ENCODE measurements around the gene CHAF1A. TPM values are rescaled to one million over a fixed set of nuclear protein-coding genes. Genes with fewer than 3 reads are reported as not detected.

Gene CHAF1A
- total and polyA plus RNA-seq, 7 donors = 3.6 to 19.1 (median 5.4) TPM

GRCh38 chr19:4374498-4375163, 27.8 kb upstream of the CHAF1A start:
- WGBS, 2 donors = 41 to 56% methylated on average over 27 of the region's 27 CpGs
- Histone ChIP-seq H3K4me3 (no peak overlapping the region), H3K27me3 (no peaks in the 10 kb centered on the region), H3K9me3 (no peaks in the 10 kb centered on the region), H3K4me1 (peaks cover 0 to 85% (median 78%) of the 10 kb centered on the region in 4 donors), H3K36me3 (no peaks in the 10 kb centered on the region), H3K27ac (peak overlapping the region; percentile 77 to 83 (median 82))
- intact Hi-C loops (cut with DNase I) = loop anchor here (2.0 kb wide), 1 partner anchor 16 kb away; no protein-coding TSS in a partner anchor
- peak in 1 of 4 experiments; percentile 11 for TF ChIP-seq CTCF (IDR thresholded peaks at IDR 0.05)
- peak; percentile 33 to 67 (median 47) for TF ChIP-seq POLR2AphosphoS5 (IDR thresholded peaks at IDR 0.05)
- peak in 1 of 4 donors; percentile 12 for TF ChIP-seq EP300 (IDR thresholded peaks at IDR 0.05)
- no peak for TF ChIP-seq POLR2A (IDR thresholded peaks at IDR 0.05)
- peak; percentile 93 for DNase-seq

- Histone ChIP-seq H3K27ac (peak overlapping the region; percentile 77 to 83 (median 82)), H3K9me3 (no peaks in the 10 kb centered on the region), H3K36me3 (no peaks in the 10 kb centered on the region), H3K27me3 (no peaks in the 10 kb centered on the region), H3K4me1 (peaks cover 0 to 85% (median 78%) of the 10 kb centered on the region in 4 donors), H3K4me3 (no peak overlapping the region)
- intact Hi-C loops (cut with DNase I) = loop anchor here (2.0 kb wide), 1 partner anchor 15 kb away; no protein-coding TSS in a partner anchor
- TF ChIP-seq CTCF (IDR thresholded peaks at IDR 0.05) = peak in 2 of 4 experiments; percentile 15 to 24
- TF ChIP-seq POLR2AphosphoS5 (IDR thresholded peaks at IDR 0.05) = no peak
- no peak for TF ChIP-seq POLR2A (IDR thresholded peaks at IDR 0.05)
- WGBS, 2 donors = 19 to 42% methylated on average over 16 of the region's 16 CpGs
- DNase-seq = peak; percentile 78
These were observed 27.0 kb upstream of the CHAF1A start for GRCh38 chr19:4375164-4376027.

- Histone ChIP-seq H3K27me3 (no peaks in the 10 kb centered on the region), H3K36me3 (no peaks in the 10 kb centered on the region), H3K4me1 (peaks cover 0 to 83% (median 74%) of the 10 kb centered on the region in 4 donors), H3K9me3 (no peaks in the 10 kb centered on the region), H3K27ac (peak overlapping the region; percentile 77 to 83 (median 82)), H3K4me3 (no peak overlapping the region)
- 71 to 86% methylated on average over 16 of the region's 16 CpGs for WGBS, 2 donors
- intact Hi-C loops (cut with DNase I) = no loop called here
- no peak for TF ChIP-seq POLR2AphosphoS5 (IDR thresholded peaks at IDR 0.05)
- TF ChIP-seq POLR2A (IDR thresholded peaks at IDR 0.05) = no peak
- peak in 1 of 4 experiments; percentile 2 for TF ChIP-seq CTCF (IDR thresholded peaks at IDR 0.05)
- TF ChIP-seq EP300 (IDR thresholded peaks at IDR 0.05) = no peak
- no peak for DNase-seq
These were observed 26.3 kb upstream of the CHAF1A start for GRCh38 chr19:4376028-4376670.

- intact Hi-C loops (cut with DNase I) = no loop called here
- Histone ChIP-seq H3K27ac (peak overlapping the region; percentile 77 to 83 (median 82)), H3K27me3 (no peaks in the 10 kb centered on the region), H3K9me3 (no peaks in the 10 kb centered on the region), H3K4me1 (peaks cover 0 to 79% (median 70%) of the 10 kb centered on the region in 4 donors), H3K36me3 (no peaks in the 10 kb centered on the region), H3K4me3 (no peak overlapping the region)
- TF ChIP-seq CTCF (IDR thresholded peaks at IDR 0.05) = no peak
- no peak for TF ChIP-seq EP300 (IDR thresholded peaks at IDR 0.05)
- TF ChIP-seq POLR2A (IDR thresholded peaks at IDR 0.05) = no peak
- no peak for TF ChIP-seq POLR2AphosphoS5 (IDR thresholded peaks at IDR 0.05)
- DNase-seq = no peak
- WGBS, 2 donors = 85 to 91% methylated on average over 10 of the region's 10 CpGs
These were observed 25.8 kb upstream of the CHAF1A start for GRCh38 chr19:4376671-4376990.
